Fibroblast of skin of scalp (primary cell): ENCODE results near the gene CTIF.
A peak's percentile ranks its signal among the peaks of the same experiment; 100 is the strongest.

ENCODE experiments used
- DNase-seq: peaks from one replicate; pipeline ENCODE4 v3.0.0-alpha.2; 2013

The CTIF gene

GRCh38 chr18:48602759-48603390, 64.0 kb downstream of the CTIF start:
- no peak for DNase-seq

DNA sequence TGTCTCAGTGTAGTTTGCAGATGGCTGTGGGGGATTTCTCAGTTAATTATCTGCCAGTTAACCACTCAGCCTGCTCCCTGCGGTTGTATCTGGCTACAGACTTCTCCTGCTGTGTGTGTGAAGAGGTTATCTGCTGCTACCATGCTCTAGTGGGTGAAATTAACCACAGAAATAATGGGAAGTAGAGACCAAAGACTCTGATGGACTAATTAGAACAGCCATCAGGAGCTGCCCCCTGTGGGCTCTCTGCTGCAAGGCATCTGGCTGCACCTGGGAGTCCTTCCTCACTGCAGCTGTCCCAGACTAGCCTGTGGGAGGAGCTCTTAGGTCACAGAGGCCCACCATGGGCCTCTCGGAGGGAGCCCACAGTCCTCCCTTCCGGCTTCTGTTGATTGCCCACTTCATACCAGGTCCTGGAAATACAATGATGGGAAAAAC, 66.6 kb downstream of the CTIF start:
- DNase-seq, result no peak

GRCh38 chr18:48607056-48607984, 68.5 kb downstream of the CTIF start:
- peak; percentile 93 for DNase-seq

- no peak for DNase-seq
Measured at GRCh38 chr18:48608581-48608980, 69.8 kb downstream of the CTIF start.

GRCh38 chr18:48609114-48609513, 70.3 kb downstream of the CTIF start:
- DNase-seq, result no peak

- peak; percentile 52 for DNase-seq
Measured at GRCh38 chr18:48609820-48610815, 71.3 kb downstream of the CTIF start.

DNA sequence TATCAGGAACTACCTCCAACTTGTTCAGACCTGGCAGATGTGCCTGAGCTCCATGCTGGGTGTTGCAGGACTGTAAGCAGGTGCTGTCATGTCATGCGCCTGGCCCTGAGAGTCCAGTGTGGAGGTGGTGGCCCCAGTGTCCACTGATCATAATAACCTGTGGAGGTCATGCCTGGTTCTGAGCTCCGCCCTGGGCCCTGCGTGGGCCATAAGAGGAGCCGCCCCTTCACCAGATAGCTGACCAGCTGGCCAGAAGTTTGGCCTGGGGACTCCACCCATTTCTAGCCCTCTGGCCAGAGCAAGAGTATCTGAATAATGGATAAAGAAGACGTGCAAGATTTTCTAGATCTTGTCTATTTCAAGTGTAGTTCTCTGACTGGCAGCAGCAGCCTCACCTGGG, 72.4 kb downstream of the CTIF start:
- DNase-seq, result no peak

DNA sequence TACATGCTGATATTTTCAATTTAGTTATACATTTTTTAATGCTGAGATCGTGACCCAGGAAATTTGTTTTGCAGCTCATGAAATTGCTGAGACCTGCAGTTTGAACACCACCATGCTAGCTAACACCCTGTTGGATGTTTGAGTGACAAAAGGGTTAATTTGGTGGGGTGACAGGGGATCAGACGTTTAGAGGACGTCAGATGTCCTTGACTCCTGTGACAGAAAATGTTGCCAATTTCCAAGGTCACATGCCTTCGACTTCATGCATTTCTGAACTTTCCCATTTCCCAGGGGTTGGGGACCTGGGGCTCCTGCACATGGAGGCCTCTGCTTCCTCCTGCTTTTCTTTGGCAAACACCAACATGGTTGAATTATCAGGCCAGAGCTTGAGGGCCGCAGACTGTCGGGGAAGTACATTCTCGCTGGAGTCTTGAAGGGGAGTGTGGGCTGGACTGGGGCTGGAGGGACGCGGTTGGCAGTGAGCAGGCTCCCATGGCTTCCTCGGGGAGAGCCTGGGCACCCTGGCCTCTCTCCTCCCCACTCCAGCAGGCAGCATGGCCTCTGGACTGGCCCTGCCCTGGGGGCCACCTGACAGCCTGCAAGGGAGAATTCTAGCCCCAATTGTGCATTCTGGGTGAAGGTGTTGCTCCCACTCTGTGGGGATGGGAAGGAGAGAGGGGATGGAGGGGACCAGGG, 73.1 kb downstream of the CTIF start:
- no peak for DNase-seq

- no peak for DNase-seq
Measured at GRCh38 chr18:48612511-48612910, 73.7 kb downstream of the CTIF start.

GRCh38 chr18:48612917-48613316, 74.1 kb downstream of the CTIF start:
- no peak for DNase-seq

DNA sequence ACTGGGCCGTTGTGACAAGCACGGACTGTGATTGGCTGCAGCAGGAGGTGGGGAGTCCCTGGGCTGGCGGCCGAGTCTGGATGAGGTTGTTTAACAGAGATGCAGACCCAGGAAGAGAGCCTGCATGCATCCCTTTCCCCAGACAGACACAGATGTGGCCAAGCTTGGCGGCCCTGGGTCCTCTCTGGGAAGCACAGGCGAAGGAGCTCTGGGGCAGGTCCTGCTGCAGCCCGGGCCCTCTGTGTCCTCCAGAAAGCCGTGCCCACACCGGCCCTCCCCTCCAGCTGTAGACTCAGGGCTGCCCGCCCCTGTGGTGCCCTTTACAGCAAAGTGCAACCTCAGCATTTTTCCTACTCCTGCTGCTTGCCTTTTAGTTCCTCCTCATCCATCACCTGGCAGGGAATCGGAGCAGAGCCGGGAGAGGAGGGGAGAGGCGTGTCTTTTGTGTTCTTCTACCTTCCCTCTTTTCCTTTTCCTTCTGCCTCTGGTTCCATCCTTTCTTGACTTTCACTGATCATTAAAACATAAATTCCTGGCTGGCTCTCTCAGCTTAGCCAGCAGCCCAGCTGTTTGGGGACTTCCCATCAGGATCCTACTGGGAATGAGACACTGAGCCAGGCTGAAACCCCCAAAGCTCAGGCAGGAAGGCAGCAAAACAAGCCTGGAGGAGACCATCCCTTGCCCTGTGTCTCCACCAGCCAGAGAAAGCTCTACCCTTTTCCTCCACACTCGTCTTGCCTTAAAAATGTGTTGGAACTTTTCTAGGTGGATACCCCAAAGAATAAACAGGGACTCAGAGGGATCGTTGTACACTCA, 75.0 kb downstream of the CTIF start:
- DNase-seq, result no peak

- no peak for DNase-seq
Measured at GRCh38 chr18:48615566-48616401, 77.0 kb downstream of the CTIF start.

GRCh38 chr18:48616484-48617255, 77.8 kb downstream of the CTIF start:
- DNase-seq, result no peak

DNA sequence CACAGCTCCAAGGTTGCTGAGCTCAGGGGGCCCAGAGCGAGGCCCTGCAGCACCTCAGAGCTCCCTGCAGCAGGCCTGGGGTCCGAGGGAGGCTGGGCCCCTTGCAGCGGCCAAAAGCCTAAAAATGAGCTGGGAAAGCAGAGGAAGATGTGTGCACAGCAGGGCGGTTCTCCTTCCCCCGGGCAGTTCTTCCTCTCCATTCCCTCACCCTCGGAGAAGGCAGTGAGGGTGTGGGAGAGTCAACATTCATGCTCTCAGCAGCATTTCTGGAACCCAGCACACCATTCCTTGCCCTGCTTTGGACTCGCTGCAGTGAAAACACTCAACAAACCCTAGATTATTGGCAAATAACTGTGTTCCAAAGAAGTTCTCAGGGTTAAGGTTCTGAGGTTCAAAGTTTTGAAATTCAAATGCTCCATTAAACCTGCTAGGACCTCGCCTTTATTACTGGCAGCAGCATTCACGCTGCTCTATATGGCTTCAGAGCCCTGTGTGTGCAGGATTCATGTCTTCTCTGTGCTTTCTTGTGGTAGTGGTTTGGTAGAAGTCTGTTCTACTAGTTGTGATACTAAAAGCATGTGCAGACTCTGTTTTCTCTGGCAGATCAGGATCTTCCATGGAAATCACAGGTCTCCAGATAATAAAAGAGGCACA, 79.1 kb downstream of the CTIF start:
- DNase-seq, result no peak

DNA sequence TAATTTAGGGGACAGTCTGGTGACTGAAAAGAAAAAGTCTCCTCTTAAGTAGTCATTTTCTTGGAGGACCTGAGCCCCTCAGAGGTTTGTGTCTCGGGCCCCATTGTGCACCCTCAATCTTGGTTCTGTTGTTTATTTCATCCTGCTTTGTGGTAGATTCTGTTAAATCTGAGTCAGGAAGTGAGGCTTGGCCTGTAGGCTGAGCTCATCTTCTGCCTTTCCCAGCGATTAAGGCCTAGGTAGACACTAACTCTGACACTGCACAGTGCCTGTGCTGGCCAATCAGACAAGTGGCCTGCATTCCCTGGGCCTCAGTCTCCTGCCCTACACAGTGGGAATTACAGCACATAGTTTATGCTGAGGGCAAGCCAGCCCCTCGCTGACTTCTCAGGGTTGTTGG, 80.2 kb downstream of the CTIF start:
- DNase-seq, result no peak

- no peak for DNase-seq
Measured at GRCh38 chr18:48619501-48619900, 80.7 kb downstream of the CTIF start.

- peak; percentile 68 for DNase-seq
Measured at GRCh38 chr18:48620071-48620470, 81.2 kb downstream of the CTIF start.

- DNase-seq, result peak; percentile 81
Measured at GRCh38 chr18:48621240-48621639, 82.4 kb downstream of the CTIF start.
